A549 (cell line): ENCODE measurements around the gene CLMN. TPM values are rescaled to one million over a fixed set of nuclear protein-coding genes. Genes with fewer than 3 reads are reported as not detected.

ENCODE experiments used
- ATAC-seq, 2 experiments: fragments of 200-7000 bp in 1 of 2; fragments of >200 bp in 1 of 2; cut with Nextera tagmentation in 1 of 2; cut with Tn5 transposase in 1 of 2; 3 replicates each; pipeline versions ENCODE4 v1.8.0 to v1.9.1; 2018 to 2020; ENCODE audit warnings: mild to moderate bottlenecking in 1 of 2, moderate library complexity in 1 of 2
- CTCF ChIA-PET: fragments of 300-600 bp; sonication (Branson Sonifier 250); formaldehyde crosslinking; extraction: SDS; loops from one replicate; lab custom pipeline; 2021; ENCODE audit warnings: antibody characterized with exemption, inconsistent platforms; lab: Yijun Ruan, JAX
- POLR2A ChIA-PET: fragments of 350-600 bp; formaldehyde crosslinking; extraction: SDS; loops from one replicate; lab custom pipeline; 2021; ENCODE audit warnings: antibody characterized with exemption, inconsistent platforms; lab: Yijun Ruan, JAX
- DNase-seq, 2 experiments: peaks; one replicate each; pipeline versions ENCODE4 v3.0.0 to v3.0.0-alpha.2; 2011 to 2016; ENCODE audit warnings: low read depth in 1 of 2, low spot score in 1 of 2
- FAIRE-seq: peaks from 2 replicates; lab custom pipeline; 2011; peaks lifted over from hg19 to GRCh38; lab: Jason Lieb, UNC
- H3K27ac ChIP-seq, 2 experiments: fragments of >200 bp; sonication (Bioruptor Twin); formaldehyde crosslinking; 3 replicates each; pipeline ENCODE4 v1.5.1; 2016 to 2017
- H3K4me1 ChIP-seq: fragments of >200 bp; sonication (Bioruptor Twin); formaldehyde crosslinking; 3 replicates; pipeline ENCODE4 v1.6.1; 2016
- H3K4me2 ChIP-seq: fragments of >200 bp; sonication (Bioruptor Twin); formaldehyde crosslinking; 3 replicates; pipeline ENCODE4 v1.6.1; 2016
- H3K4me3 ChIP-seq: fragments of >200 bp; sonication (Bioruptor Twin); formaldehyde crosslinking; 3 replicates; pipeline ENCODE4 v1.5.1; 2016
- H3K9me3 ChIP-seq: fragments of >200 bp; sonication (Bioruptor Twin); formaldehyde crosslinking; 3 replicates; pipeline ENCODE4 v1.6.1; 2016
- CBX2 ChIP-seq: fragments of 200-600 bp; sonication (generic); IDR thresholded peaks from 2 replicates; pipeline ENCODE4 v1.6.1; 2016; ENCODE audit warnings: low read depth, mild to moderate bottlenecking, borderline replicate concordance
- CBX8 ChIP-seq: fragments of 200-600 bp; sonication (generic); IDR thresholded peaks from 2 replicates; pipeline ENCODE4 v1.6.1; 2016
- CEBPB ChIP-seq, 2 experiments: fragments of >200 bp in 1 of 2; sonication (Bioruptor Twin) in 1 of 2; formaldehyde crosslinking in 1 of 2; IDR thresholded peaks; 2 replicates each; pipeline ENCODE4 v1.6.1; 2012 to 2016
- CHD2 ChIP-seq: fragments of 150-350 bp; IDR thresholded peaks from 2 replicates; pipeline ENCODE4 v1.6.1; 2014; ENCODE audit warnings: low read length; ENCODE audit not compliant: partially characterized antibody
- CHD4 ChIP-seq: fragments of 200-600 bp; sonication (generic); IDR thresholded peaks from 2 replicates; pipeline ENCODE4 v1.6.1; 2016; ENCODE audit warnings: antibody characterized with exemption, mild to moderate bottlenecking, borderline replicate concordance
- EHF ChIP-seq: fragments of 250-450 bp; sonication (Bioruptor Pico); IDR thresholded peaks from 2 replicates; pipeline ENCODE4 v1.5.0; 2020; ENCODE audit warnings: mild to moderate bottlenecking
- EP300 ChIP-seq, 2 experiments: fragments of >200 bp; sonication (Bioruptor Twin); formaldehyde crosslinking; IDR thresholded peaks; 2 replicates in 1 of 2; 3 replicates in 1 of 2; pipeline ENCODE4 v1.6.1; 2016 to 2017
- FOSB ChIP-seq: fragments of 250-450 bp; sonication (Bioruptor Pico); IDR thresholded peaks from 2 replicates; pipeline ENCODE4 v1.5.0; 2020; ENCODE audit warnings: mild to moderate bottlenecking, moderate library complexity
- FOSL2 ChIP-seq, 2 experiments: fragments of 450-650 bp in 1 of 2; fragments of >200 bp in 1 of 2; sonication (Bioruptor Twin) in 1 of 2; formaldehyde crosslinking; IDR thresholded peaks; 2 replicates each; pipeline versions ENCODE4 v1.5.0 to v1.6.1; 2016 to 2020; ENCODE audit warnings: mild to moderate bottlenecking in 1 of 2, moderate library complexity in 1 of 2
- GATA3 ChIP-seq: IDR thresholded peaks from 2 replicates; pipeline ENCODE4 v1.6.1; 2012; ENCODE audit warnings: borderline replicate concordance
- HDAC2 ChIP-seq: fragments of 200-600 bp; sonication (generic); IDR thresholded peaks from 2 replicates; pipeline ENCODE4 v1.6.1; 2016
- HEYL ChIP-seq: fragments of 250-450 bp; sonication (Bioruptor Pico); IDR thresholded peaks from 2 replicates; pipeline ENCODE4 v1.8.0; 2021; ENCODE audit warnings: mild to moderate bottlenecking, moderate library complexity
- HOXB13 ChIP-seq: fragments of 250-450 bp; sonication (Bioruptor Pico); IDR thresholded peaks from 2 replicates; pipeline ENCODE4 v1.5.0; 2020; ENCODE audit warnings: low read depth, mild to moderate bottlenecking, moderate library complexity
- KDM1A ChIP-seq: fragments of 200-600 bp; sonication (generic); IDR thresholded peaks from 2 replicates; pipeline ENCODE4 v1.6.1; 2016; ENCODE audit warnings: low read depth, mild to moderate bottlenecking
- KDM5A ChIP-seq: fragments of 200-600 bp; sonication (generic); IDR thresholded peaks from 2 replicates; pipeline ENCODE4 v1.6.1; 2016; ENCODE audit warnings: antibody characterized with exemption, mild to moderate bottlenecking
- MAZ ChIP-seq: fragments of 150-350 bp; IDR thresholded peaks from 2 replicates; pipeline ENCODE4 v1.6.1; 2014; ENCODE audit warnings: antibody characterized with exemption, low read depth, low read length, borderline replicate concordance
- MYC ChIP-seq: IDR thresholded peaks from 2 replicates; pipeline ENCODE4 v1.6.1; 2012; ENCODE audit warnings: mild to moderate bottlenecking, inconsistent platforms, low read length, improper control_type of control experiment, borderline replicate concordance
- NFE2L2 ChIP-seq: fragments of 150-350 bp; conservative IDR thresholded peaks from 2 replicates; pipeline ENCODE4 v1.6.1; 2014; ENCODE audit warnings: low read length
- RAD21 ChIP-seq, 2 experiments: fragments of >200 bp in 1 of 2; sonication (Bioruptor Twin) in 1 of 2; formaldehyde crosslinking in 1 of 2; IDR thresholded peaks in 1 of 2; conservative IDR thresholded peaks in 1 of 2; 2 replicates in 1 of 2; 3 replicates in 1 of 2; pipeline ENCODE4 v1.6.1; 2012 to 2018; ENCODE audit warnings: inconsistent platforms in 1 of 2
- RCOR1 ChIP-seq: fragments of 150-350 bp; IDR thresholded peaks from 2 replicates; pipeline ENCODE4 v1.6.1; 2014; ENCODE audit warnings: antibody characterized with exemption, low read length, low read depth
- SMC3 ChIP-seq: fragments of >200 bp; sonication (Bioruptor Twin); formaldehyde crosslinking; IDR thresholded peaks from 3 replicates; pipeline ENCODE4 v1.6.1; 2018; ENCODE audit warnings: inconsistent platforms
- ZSCAN20 ChIP-seq: fragments of 250-450 bp; sonication (Bioruptor Pico); IDR thresholded peaks from 2 replicates; pipeline ENCODE4 v1.8.0; 2022; ENCODE audit warnings: mild to moderate bottlenecking, moderate library complexity
- WGBS: methylation state at CpG from one replicate; pipeline ENCODE4 v1.1.6; 2017; ENCODE audit errors: missing lambda C conversion rate; 5-methylcytosine and 5-hydroxymethylcytosine counted together
- polyA plus RNA-seq, 4 experiments: library from polyadenylated mRNA; depleted of rRNA in 3 of 4; stranded (reverse); fragments of >200 nt; fragmentation: RNase III in 1 of 4; extraction: RNeasy Plus Mini Kit Qiagen cat#74134 plus additional on column Dnase treatment in 1 of 4; gene quantifications; 2 replicates in 3 of 4; 3 replicates in 1 of 4; pipeline ENCODE4 v1.2.3, GENCODE V29; 2011 to 2017
- TF ChIP-seq, protein P1 (sequence below): IDR thresholded peaks from 2 replicates; pipeline ENCODE4 v1.6.1; 2012
- TF ChIP-seq, protein P2 (sequence below): IDR thresholded peaks from 2 replicates; pipeline ENCODE4 v1.6.1; 2012; ENCODE audit warnings: low read depth, borderline replicate concordance
- TF ChIP-seq, protein P3 (sequence below): fragments of 150-350 bp; IDR thresholded peaks from 2 replicates; pipeline ENCODE4 v1.6.1; 2014; ENCODE audit warnings: low read depth, mild to moderate bottlenecking, low read length

The CLMN gene
- polyA plus RNA-seq, 2 of the 4 experiments (the other 2 are of a cell fraction), result 2.9 to 10.6 TPM

DNA sequence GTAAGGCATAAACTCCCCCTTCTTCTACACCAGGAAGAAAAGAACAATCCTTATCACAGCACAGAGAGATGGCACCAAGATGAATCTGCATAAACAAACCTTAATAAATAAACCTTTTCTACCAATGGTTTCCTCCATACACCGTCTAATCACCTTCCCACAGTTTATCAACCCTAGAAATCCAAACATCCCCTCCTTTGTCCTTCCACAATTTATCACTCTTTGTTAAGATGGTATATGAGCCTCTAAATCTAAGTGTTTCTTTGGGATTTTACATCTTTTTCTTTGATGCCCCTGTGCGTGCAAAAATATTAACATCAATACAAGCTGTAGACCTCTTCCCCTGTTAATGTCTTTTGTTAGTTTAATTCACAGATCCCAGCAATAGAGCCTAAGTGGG lies 174.9 kb downstream of the CLMN start:
- no peak for FAIRE-seq

GRCh38 chr14:95143808-95144620 lies 175.7 kb downstream of the CLMN start:
- ATAC-seq (no peak), DNase-seq (no peak), FAIRE-seq (no peak)
- Histone ChIP-seq H3K4me3 (no peak overlapping the region), H3K9me3 (peaks cover 13% of the 10 kb centered on the region), H3K27ac (no peak overlapping the region), H3K4me2 (no peak overlapping the region), H3K4me1 (peaks cover 26% of the 10 kb centered on the region; the same call in 2 of the 3 replicates)
- POLR2A ChIA-PET, result no interaction called here
- no peak for TF ChIP-seq KDM5A
- TF ChIP-seq, protein P1, sequence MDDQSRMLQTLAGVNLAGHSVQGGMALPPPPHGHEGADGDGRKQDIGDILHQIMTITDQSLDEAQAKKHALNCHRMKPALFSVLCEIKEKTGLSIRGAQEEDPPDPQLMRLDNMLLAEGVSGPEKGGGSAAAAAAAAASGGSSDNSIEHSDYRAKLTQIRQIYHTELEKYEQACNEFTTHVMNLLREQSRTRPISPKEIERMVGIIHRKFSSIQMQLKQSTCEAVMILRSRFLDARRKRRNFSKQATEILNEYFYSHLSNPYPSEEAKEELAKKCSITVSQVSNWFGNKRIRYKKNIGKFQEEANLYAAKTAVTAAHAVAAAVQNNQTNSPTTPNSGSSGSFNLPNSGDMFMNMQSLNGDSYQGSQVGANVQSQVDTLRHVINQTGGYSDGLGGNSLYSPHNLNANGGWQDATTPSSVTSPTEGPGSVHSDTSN, result no peak
- no peak for TF ChIP-seq KDM1A
- TF ChIP-seq, protein P2, sequence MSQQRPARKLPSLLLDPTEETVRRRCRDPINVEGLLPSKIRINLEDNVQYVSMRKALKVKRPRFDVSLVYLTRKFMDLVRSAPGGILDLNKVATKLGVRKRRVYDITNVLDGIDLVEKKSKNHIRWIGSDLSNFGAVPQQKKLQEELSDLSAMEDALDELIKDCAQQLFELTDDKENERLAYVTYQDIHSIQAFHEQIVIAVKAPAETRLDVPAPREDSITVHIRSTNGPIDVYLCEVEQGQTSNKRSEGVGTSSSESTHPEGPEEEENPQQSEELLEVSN, result no peak
- no peak for TF ChIP-seq RCOR1
- TF ChIP-seq CBX8, result no peak
- TF ChIP-seq CEBPB (IDR thresholded peaks at IDR 0.05), result no peak
- TF ChIP-seq MAZ, result no peak
- no peak for TF ChIP-seq NFE2L2
- no peak for TF ChIP-seq EP300 (IDR thresholded peaks at IDR 0.05)
- no peak for TF ChIP-seq HDAC2
- TF ChIP-seq HEYL, result no peak
- no peak for TF ChIP-seq SMC3
- TF ChIP-seq, protein P3, sequence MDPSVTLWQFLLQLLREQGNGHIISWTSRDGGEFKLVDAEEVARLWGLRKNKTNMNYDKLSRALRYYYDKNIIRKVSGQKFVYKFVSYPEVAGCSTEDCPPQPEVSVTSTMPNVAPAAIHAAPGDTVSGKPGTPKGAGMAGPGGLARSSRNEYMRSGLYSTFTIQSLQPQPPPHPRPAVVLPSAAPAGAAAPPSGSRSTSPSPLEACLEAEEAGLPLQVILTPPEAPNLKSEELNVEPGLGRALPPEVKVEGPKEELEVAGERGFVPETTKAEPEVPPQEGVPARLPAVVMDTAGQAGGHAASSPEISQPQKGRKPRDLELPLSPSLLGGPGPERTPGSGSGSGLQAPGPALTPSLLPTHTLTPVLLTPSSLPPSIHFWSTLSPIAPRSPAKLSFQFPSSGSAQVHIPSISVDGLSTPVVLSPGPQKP, result no peak
- TF ChIP-seq ZSCAN20, result no peak
- TF ChIP-seq CHD2, result no peak
- no peak for TF ChIP-seq GATA3
- 91% methylated on average over 4 of the region's 4 CpGs for WGBS
- CTCF ChIA-PET, result no interaction called here

More for the DNA sequence above, 174.9 kb downstream of the CLMN start:
- ChIA-PET POLR2A (no interaction called here), CTCF (no interaction called here)
- WGBS, result 96% methylated on average over 2 of the region's 2 CpGs
- H3K9me3 ChIP-seq, result peaks cover 13% of the 10 kb centered on the region
- peaks cover 27% of the 10 kb centered on the region for H3K4me1 ChIP-seq
- H3K27ac ChIP-seq, result no peak overlapping the region
- TF ChIP-seq, protein P1, result no peak
- TF ChIP-seq EHF (CRISPR knock-in tag), result no peak
- no peak for TF ChIP-seq MYC
- TF ChIP-seq, protein P2, result no peak
- TF ChIP-seq CBX2, result no peak
- no peak for TF ChIP-seq HOXB13 (CRISPR knock-in tag)
- TF ChIP-seq FOSB, result no peak
- TF ChIP-seq RAD21 (conservative IDR thresholded peaks at IDR 0.05 in 1 of 2, IDR thresholded peaks at IDR 0.05 in 1 of 2), result no peak
- TF ChIP-seq SMC3, result no peak
- no peak for TF ChIP-seq CHD4
- no peak for TF ChIP-seq FOSL2 (IDR thresholded peaks at IDR 0.05)
- no peak for TF ChIP-seq FOSL2 (CRISPR knock-in tag; IDR thresholded peaks at IDR 0.05)
- H3K4me3 ChIP-seq, result no peak overlapping the region
- no peak overlapping the region for H3K4me2 ChIP-seq
- ATAC-seq (no peak), DNase-seq (no peak)
